Measurements from ENCODE around the gene SRP54.

GRCh38 chr14:35072226-35072625 lies 89.4 kb downstream of the SRP54 start:
- no peak for TF ChIP-seq ELF4 (CRISPR knock-in tag; IDR thresholded peaks at IDR 0.05; ENCODE audit: borderline replicate concordance)
- no peak for TF ChIP-seq KDM5A (IDR thresholded peaks at IDR 0.05; ENCODE audit: borderline replicate concordance, low read length)
- TF ChIP-seq RAD51 (IDR thresholded peaks at IDR 0.05; ENCODE audit: borderline replicate concordance) = no peak; the same call in 1 of the 2 replicates
- TF ChIP-seq ZNF24 (IDR thresholded peaks at IDR 0.05) = no peak
- no peak for TF ChIP-seq ZNF598 (CRISPR knock-in tag; IDR thresholded peaks at IDR 0.05; ENCODE audit: borderline replicate concordance)
- no peak for TF ChIP-seq ZNF543 (CRISPR knock-in tag; IDR thresholded peaks at IDR 0.05)
- TF ChIP-seq SRSF4 (IDR thresholded peaks at IDR 0.05; ENCODE audit: low read depth, low read length, poor library complexity, severe bottlenecking) = no peak
- TF ChIP-seq YY1 (IDR thresholded peaks at IDR 0.05; ENCODE audit: insufficient read depth, insufficient replicate concordance, low read depth, low read length) = no peak
- TF ChIP-seq FOXA1 (IDR thresholded peaks at IDR 0.05) = no peak
- TF ChIP-seq FOXA1 (CRISPR knock-in tag; IDR thresholded peaks at IDR 0.05) = no peak
- TF ChIP-seq ZNF30 (CRISPR knock-in tag; IDR thresholded peaks at IDR 0.05) = no peak
- no peak for TF ChIP-seq GPBP1L1 (CRISPR knock-in tag; IDR thresholded peaks at IDR 0.05)
- TF ChIP-seq BHLHE40 (IDR thresholded peaks at IDR 0.05; ENCODE audit: low read length) = no peak
